Measurements from ENCODE around the gene ZGPAT.
"Not testable (repeated sequence)": the region's sequence is repeated elsewhere in the genome, so short reads cannot be mapped to it uniquely, and the experiment has no call there.

The ZGPAT gene

GRCh38 chr20:63671695-63672094 is 36.1 kb upstream of the ZGPAT start:
- not testable (repeated sequence) for H3K4me1 Mint-ChIP-seq; H3K27ac Mint-ChIP-seq; H3K4me3 Mint-ChIP-seq; ATAC-seq; H3K9me3 Mint-ChIP-seq; DNase-seq (ENCODE audit: low spot score in 2 of 2)
- H3K36me3 Mint-ChIP-seq, result peaks cover 59% of the 10 kb centered on the region

GRCh38 chr20:63672666-63673065 is 35.2 kb upstream of the ZGPAT start:
- H3K36me3 Mint-ChIP-seq, result peaks cover 58% of the 10 kb centered on the region
- ATAC-seq, result no peak
- H3K27ac Mint-ChIP-seq, result no peak overlapping the region
- H3K4me1 Mint-ChIP-seq, result peaks cover 5% of the 10 kb centered on the region
- no peak overlapping the region for H3K4me3 Mint-ChIP-seq
- H3K9me3 Mint-ChIP-seq, result no peaks in the 10 kb centered on the region
- no peak for DNase-seq (ENCODE audit: low spot score in 2 of 2)

GRCh38 chr20:63673951-63674350 is 33.9 kb upstream of the ZGPAT start:
- H3K27ac Mint-ChIP-seq, result no peak overlapping the region
- ATAC-seq (peak; percentile 31), DNase-seq (ENCODE audit: low spot score in 2 of 2) (no peak)
- no peaks in the 10 kb centered on the region for H3K4me1 Mint-ChIP-seq
- H3K4me3 Mint-ChIP-seq, result no peak overlapping the region
- peaks cover 57% of the 10 kb centered on the region for H3K36me3 Mint-ChIP-seq
- no peaks in the 10 kb centered on the region for H3K9me3 Mint-ChIP-seq

GRCh38 chr20:63675681-63676368 is 32.0 kb upstream of the ZGPAT start:
- H3K9me3 Mint-ChIP-seq, result no peaks in the 10 kb centered on the region
- DNase-seq (ENCODE audit: low spot score in 2 of 2) (no peak), ATAC-seq (no peak)
- peaks cover 45% of the 10 kb centered on the region for H3K36me3 Mint-ChIP-seq
- no peaks in the 10 kb centered on the region for H3K4me1 Mint-ChIP-seq
- no peak overlapping the region for H3K27ac Mint-ChIP-seq
- H3K4me3 Mint-ChIP-seq, result no peak overlapping the region

GRCh38 chr20:63678071-63678470 is 29.8 kb upstream of the ZGPAT start:
- Mint-ChIP-seq H3K36me3 (peaks cover 45% of the 10 kb centered on the region), H3K27ac (no peak overlapping the region), H3K4me1 (peaks cover 6% of the 10 kb centered on the region), H3K9me3 (no peaks in the 10 kb centered on the region), H3K4me3 (no peak overlapping the region)
- DNase-seq (ENCODE audit: low spot score in 2 of 2) (no peak), ATAC-seq (no peak)

- ATAC-seq, result no peak
- H3K27ac Mint-ChIP-seq, result peak overlapping the region; percentile 14
- no peaks in the 10 kb centered on the region for H3K9me3 Mint-ChIP-seq
- no peak overlapping the region for H3K4me3 Mint-ChIP-seq
- peaks cover 44% of the 10 kb centered on the region for H3K36me3 Mint-ChIP-seq
- no peak for DNase-seq (ENCODE audit: low spot score in 2 of 2)
- peaks cover 6% of the 10 kb centered on the region for H3K4me1 Mint-ChIP-seq
Observed at GRCh38 chr20:63678667-63679465, 29.0 kb upstream of the ZGPAT start.

GRCh38 chr20:63679799-63680305 is 28.0 kb upstream of the ZGPAT start:
- H3K9me3 Mint-ChIP-seq, result no peaks in the 10 kb centered on the region
- H3K27ac Mint-ChIP-seq, result peak overlapping the region; percentile 14
- H3K36me3 Mint-ChIP-seq, result peaks cover 34% of the 10 kb centered on the region
- DNase-seq (ENCODE audit: low spot score in 2 of 2) (no peak), ATAC-seq (no peak)
- no peak overlapping the region for H3K4me3 Mint-ChIP-seq
- H3K4me1 Mint-ChIP-seq, result peaks cover 6% of the 10 kb centered on the region

GRCh38 chr20:63680427-63680826 is 27.4 kb upstream of the ZGPAT start:
- Mint-ChIP-seq H3K4me3 (no peak overlapping the region), H3K36me3 (peaks cover 30% of the 10 kb centered on the region), H3K9me3 (no peaks in the 10 kb centered on the region), H3K27ac (no peak overlapping the region), H3K4me1 (peaks cover 6% of the 10 kb centered on the region)
- DNase-seq (ENCODE audit: low spot score in 2 of 2), result no peak
- ATAC-seq, result no peak

GRCh38 chr20:63680857-63681608 is 26.8 kb upstream of the ZGPAT start:
- DNase-seq (ENCODE audit: low spot score in 2 of 2), result no peak
- Mint-ChIP-seq H3K27ac (no peak overlapping the region), H3K4me3 (no peak overlapping the region), H3K4me1 (peaks cover 6% of the 10 kb centered on the region), H3K36me3 (peaks cover 24% of the 10 kb centered on the region), H3K9me3 (no peaks in the 10 kb centered on the region)
- no peak for ATAC-seq

- Mint-ChIP-seq H3K4me1 (peaks cover 6% of the 10 kb centered on the region), H3K36me3 (peaks cover 19% of the 10 kb centered on the region), H3K9me3 (no peaks in the 10 kb centered on the region), H3K4me3 (no peak overlapping the region), H3K27ac (no peak overlapping the region)
- ATAC-seq, result no peak
- DNase-seq (ENCODE audit: low spot score in 2 of 2), result no peak
Observed at GRCh38 chr20:63681609-63682142, 26.2 kb upstream of the ZGPAT start.

- H3K27ac Mint-ChIP-seq, result no peak overlapping the region
- DNase-seq (ENCODE audit: low spot score in 2 of 2) (no peak), ATAC-seq (peak; percentile 80)
- H3K4me3 Mint-ChIP-seq, result no peak overlapping the region
- peaks cover 11% of the 10 kb centered on the region for H3K36me3 Mint-ChIP-seq
- peaks cover 6% of the 10 kb centered on the region for H3K4me1 Mint-ChIP-seq
- H3K9me3 Mint-ChIP-seq, result no peaks in the 10 kb centered on the region
Observed at GRCh38 chr20:63682384-63683139, 25.3 kb upstream of the ZGPAT start.

GRCh38 chr20:63685269-63686026 is 22.4 kb upstream of the ZGPAT start:
- H3K27ac Mint-ChIP-seq, result no peak overlapping the region
- H3K9me3 Mint-ChIP-seq, result no peaks in the 10 kb centered on the region
- peaks cover 6% of the 10 kb centered on the region for H3K4me1 Mint-ChIP-seq
- no peaks in the 10 kb centered on the region for H3K36me3 Mint-ChIP-seq
- no peak for ATAC-seq
- no peak overlapping the region for H3K4me3 Mint-ChIP-seq
- DNase-seq (ENCODE audit: low spot score in 2 of 2), result no peak

- H3K4me3 Mint-ChIP-seq, result no peak overlapping the region
- DNase-seq (ENCODE audit: low spot score in 2 of 2) (no peak), ATAC-seq (no peak)
- peaks cover 2% of the 10 kb centered on the region for H3K36me3 Mint-ChIP-seq
- H3K9me3 Mint-ChIP-seq, result no peaks in the 10 kb centered on the region
- no peak overlapping the region for H3K27ac Mint-ChIP-seq
- H3K4me1 Mint-ChIP-seq, result peaks cover 6% of the 10 kb centered on the region
Observed at GRCh38 chr20:63686094-63686491, 21.7 kb upstream of the ZGPAT start.
